ENCODE measurements around the gene ATL2.

DNA sequence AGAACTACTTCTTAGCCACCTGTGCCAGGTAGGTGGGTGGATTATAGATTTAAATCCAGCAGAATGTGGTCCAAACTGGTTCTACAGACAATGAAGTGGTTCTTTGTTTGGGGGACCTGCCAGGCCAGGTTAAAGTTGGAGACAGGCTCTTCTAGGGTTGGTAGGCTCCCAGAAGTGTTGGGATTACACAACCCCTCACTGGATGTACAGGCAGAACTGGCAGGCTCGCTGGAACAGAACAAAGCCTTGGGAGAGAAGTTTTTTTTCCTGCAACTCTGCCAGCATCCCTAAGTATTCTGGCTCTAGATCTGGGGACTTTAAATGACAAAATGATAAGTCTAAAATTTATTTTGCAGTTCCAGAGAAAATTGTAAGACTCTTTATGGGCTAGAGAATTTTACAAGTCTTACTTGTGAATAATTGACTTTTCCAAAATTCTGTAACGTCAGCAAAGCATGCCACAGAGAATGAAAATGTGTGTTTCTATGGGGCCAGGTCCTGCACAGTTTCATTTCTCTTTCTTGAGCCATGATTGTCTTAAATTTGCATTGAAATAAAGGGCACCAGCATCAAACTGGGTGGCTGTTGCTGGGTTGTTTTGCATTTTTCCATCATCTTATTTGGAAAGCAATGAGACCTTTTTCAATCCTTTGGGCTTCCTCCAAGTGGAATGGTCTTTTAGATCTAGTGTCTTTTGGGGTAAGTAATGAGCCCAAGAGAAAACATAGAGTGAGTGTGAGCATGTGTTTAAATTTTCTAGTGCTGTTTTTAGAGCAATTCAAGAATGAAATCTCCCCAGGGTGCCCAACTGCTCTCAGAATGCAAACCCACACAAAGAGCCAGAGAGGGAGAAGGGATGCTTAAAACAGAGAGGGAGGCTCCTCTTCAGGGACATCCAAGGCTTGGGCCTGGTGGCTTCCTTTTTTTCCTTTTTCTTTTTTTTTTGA, 32.4 kb upstream of the ATL2 start:
- TF ChIP-seq POLR2AphosphoS5 (IDR thresholded peaks at IDR 0.05; ENCODE audit: borderline replicate concordance, low read depth, low read length) (no peak), EZH2 (IDR thresholded peaks at IDR 0.05) (no peak)
